ENCODE measurements around the gene CMTM4.

Gene CMTM4

GRCh38 chr16:66661210-66661560, 35.4 kb downstream of the CMTM4 start:
- Histone ChIP-seq H3K9ac (ENCODE audit: low read length) (no peak overlapping the region), H3K79me2 (ENCODE audit: insufficient read depth, low read length) (no peaks in the 10 kb centered on the region), H3K36me3 (ENCODE audit: low read length) (no peaks in the 10 kb centered on the region), H4K20me1 (ENCODE audit: low read depth, low read length) (no peaks in the 10 kb centered on the region), H3K4me2 (ENCODE audit: low read depth, low read length, poor library complexity, severe bottlenecking) (no peak overlapping the region), H3F3A (ENCODE audit: insufficient read depth) (no peaks in the 10 kb centered on the region), H3K4me3 (ENCODE audit: insufficient read depth, low read length, poor library complexity, severe bottlenecking) (no peak overlapping the region), H3K27me3 (ENCODE audit: low read length) (0 out of 2 replicates have a peak, but pooled peaks cover 3% of the 10 kb centered on the region), H3K9me2 (replicated peaks; ENCODE audit: insufficient read depth, low read length) (no peaks in the 10 kb centered on the region), H2AFZ (ENCODE audit: low read depth, low read length, severe bottlenecking) (no peak overlapping the region), H3K9me3 (ENCODE audit: insufficient read depth, low read length) (no peaks in the 10 kb centered on the region), H3K27ac (ENCODE audit: low read depth, low read length) (no peak overlapping the region)
- TF ChIP-seq EZH2phosphoT487 (conservative IDR thresholded peaks at IDR 0.05; ENCODE audit: low read length) (no peak), CTCF (IDR thresholded peaks at IDR 0.05; ENCODE audit: insufficient read depth, low read length, poor library complexity, severe bottlenecking) (no peak)

GRCh38 chr16:66660422-66661209, 35.9 kb downstream of the CMTM4 start:
- H3K9ac ChIP-seq (ENCODE audit: low read length): no peak overlapping the region

GRCh38 chr16:66658860-66659190, 37.7 kb downstream of the CMTM4 start:
- no peak overlapping the region for H3K4me3 ChIP-seq (ENCODE audit: insufficient read depth, low read length, poor library complexity, severe bottlenecking)
- H3K9me2 ChIP-seq (replicated peaks; ENCODE audit: insufficient read depth, low read length): no peaks in the 10 kb centered on the region
- H3K4me2 ChIP-seq (ENCODE audit: low read depth, low read length, poor library complexity, severe bottlenecking): no peak overlapping the region
- 0 out of 2 replicates have a peak, but pooled peaks cover 3% of the 10 kb centered on the region for H3K27me3 ChIP-seq (ENCODE audit: low read length)
- no peak overlapping the region for H3K27ac ChIP-seq (ENCODE audit: low read depth, low read length)
- H2AFZ ChIP-seq (ENCODE audit: low read depth, low read length, severe bottlenecking): no peak overlapping the region
- H3K36me3 ChIP-seq (ENCODE audit: low read length): no peaks in the 10 kb centered on the region
- no peak overlapping the region for H3K9ac ChIP-seq (ENCODE audit: low read length)
- H3K9me3 ChIP-seq (ENCODE audit: insufficient read depth, low read length): no peaks in the 10 kb centered on the region
- no peaks in the 10 kb centered on the region for H3F3A ChIP-seq (ENCODE audit: insufficient read depth)
- no peaks in the 10 kb centered on the region for H3K79me2 ChIP-seq (ENCODE audit: insufficient read depth, low read length)
- TF ChIP-seq CTCF (IDR thresholded peaks at IDR 0.05; ENCODE audit: insufficient read depth, low read length, poor library complexity, severe bottlenecking): no peak
- TF ChIP-seq EZH2phosphoT487 (conservative IDR thresholded peaks at IDR 0.05; ENCODE audit: low read length): no peak
- no peaks in the 10 kb centered on the region for H4K20me1 ChIP-seq (ENCODE audit: low read depth, low read length)

More at GRCh38 chr16:66660422-66661209, 35.9 kb downstream of the CMTM4 start:
- Histone ChIP-seq H3K4me2 (ENCODE audit: low read depth, low read length, poor library complexity, severe bottlenecking) (no peak overlapping the region), H3K79me2 (ENCODE audit: insufficient read depth, low read length) (no peaks in the 10 kb centered on the region), H3K9me2 (replicated peaks; ENCODE audit: insufficient read depth, low read length) (no peaks in the 10 kb centered on the region), H3K27me3 (ENCODE audit: low read length) (0 out of 2 replicates have a peak, but pooled peaks cover 3% of the 10 kb centered on the region), H4K20me1 (ENCODE audit: low read depth, low read length) (no peaks in the 10 kb centered on the region), H3K4me3 (ENCODE audit: insufficient read depth, low read length, poor library complexity, severe bottlenecking) (no peak overlapping the region), H2AFZ (ENCODE audit: low read depth, low read length, severe bottlenecking) (no peak overlapping the region), H3K9me3 (ENCODE audit: insufficient read depth, low read length) (no peaks in the 10 kb centered on the region), H3F3A (ENCODE audit: insufficient read depth) (no peaks in the 10 kb centered on the region), H3K27ac (ENCODE audit: low read depth, low read length) (no peak overlapping the region), H3K36me3 (ENCODE audit: low read length) (no peaks in the 10 kb centered on the region)
- no peak for TF ChIP-seq EZH2phosphoT487 (conservative IDR thresholded peaks at IDR 0.05; ENCODE audit: low read length)
- TF ChIP-seq CTCF (IDR thresholded peaks at IDR 0.05; ENCODE audit: insufficient read depth, low read length, poor library complexity, severe bottlenecking): no peak

All from SU-DHL-6 (cell line).